ENCODE data around the gene STMN3. TPM values are rescaled to one million over a fixed set of nuclear protein-coding genes. Genes with fewer than 3 reads are reported as not detected.

The STMN3 gene
- total and polyA plus RNA-seq, 4 experiments from 2014 or later: 18.9 to 120 (median 70.1) TPM

DNA sequence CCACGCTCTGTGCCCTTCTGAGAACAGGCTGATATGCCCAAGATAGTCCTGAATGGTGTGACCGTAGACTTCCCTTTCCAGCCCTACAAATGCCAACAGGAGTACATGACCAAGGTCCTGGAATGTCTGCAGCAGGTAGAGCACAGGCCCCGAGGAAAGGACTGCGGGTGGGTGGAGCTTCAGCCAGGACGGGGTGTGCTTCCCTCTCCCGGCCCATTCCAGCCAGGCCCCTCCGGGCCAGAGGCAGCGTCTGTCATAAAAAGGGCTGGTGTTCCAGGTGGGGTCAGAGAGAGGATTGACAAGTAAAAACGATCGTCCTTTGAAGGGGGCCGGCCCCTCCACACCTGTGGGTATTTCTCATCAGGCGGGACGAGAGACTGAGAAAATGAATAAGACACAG, 6.1 kb upstream of the STMN3 start:
- no peaks in the 10 kb centered on the region for H3K9me3 Mint-ChIP-seq
- Histone ChIP-seq H3K27ac (ENCODE audit: low read depth, low read length) (no peak overlapping the region), H3K9me3 (ENCODE audit: control insufficient read depth in 1 of 2, low read length in 2 of 2) (no peaks in the 10 kb centered on the region), H3K4me1 (ENCODE audit: insufficient read depth, low read length) (peaks cover 34% of the 10 kb centered on the region), H3K36me3 (ENCODE audit: insufficient read depth, low read length) (peaks cover 4% of the 10 kb centered on the region), H3K27me3 (ENCODE audit: insufficient read depth, low read length) (no peaks in the 10 kb centered on the region), H3K4me3 (ENCODE audit: low read length in 2 of 2) (peak overlapping the region in 1 of 2 donors; percentile 97)
- H3K27me3 Mint-ChIP-seq: no peaks in the 10 kb centered on the region
- no peak for DNase-seq
- H3K27ac Mint-ChIP-seq: no peak overlapping the region
- H3K4me1 Mint-ChIP-seq: peaks cover 11 to 40% (median 17%) of the 10 kb centered on the region in 4 donors
- peak overlapping the region; percentile 36 to 98 (median 96) for H3K4me3 Mint-ChIP-seq
- H3K36me3 Mint-ChIP-seq: peaks cover 8 to 15% of the 10 kb centered on the region in 2 donors
- ChIA-PET CTCF (ENCODE audit: partially characterized antibody) (no interaction called here), POLR2A (ENCODE audit: partially characterized antibody) (interaction anchor here (1.7 to 2.0 kb wide), 2 partner anchors 20 to 297 kb away, joined by 6 to 18 read pairs; partner anchors contain the start of gene UCKL1)
- intact Hi-C loops (cut with micrococcal nuclease): loop anchor here (5.0 kb wide), 1 partner anchor 403 kb away; the partner anchor contains the start of gene TCEA2

DNA sequence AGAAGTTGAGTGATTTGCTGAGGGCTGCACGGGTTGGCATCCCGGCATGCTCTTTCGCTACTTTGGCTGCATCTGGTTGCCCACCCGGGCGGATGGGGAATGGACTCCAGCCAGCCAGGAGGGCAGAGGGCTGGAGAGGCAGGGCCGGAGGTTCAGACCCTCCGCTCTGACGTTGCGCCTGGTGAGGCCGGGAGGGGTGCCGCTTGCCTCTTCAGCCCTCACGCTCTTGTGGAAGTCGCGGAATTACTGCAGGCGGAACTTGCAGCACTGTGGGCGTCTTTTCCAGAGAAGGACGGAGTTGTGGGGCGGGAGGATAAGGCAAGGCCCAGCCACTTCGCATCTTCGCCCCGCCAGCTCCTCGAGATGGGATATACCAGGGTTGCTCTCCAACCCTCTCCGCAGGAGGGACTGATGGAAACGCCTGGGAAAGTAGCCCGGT, 5.5 kb upstream of the STMN3 start:
- no peaks in the 10 kb centered on the region for H3K9me3 ChIP-seq (ENCODE audit: control insufficient read depth in 1 of 2, low read length in 2 of 2)
- peaks cover 8 to 15% of the 10 kb centered on the region in 2 donors for H3K36me3 Mint-ChIP-seq
- peak overlapping the region; percentile 94 to 98 (median 96) for H3K27ac Mint-ChIP-seq
- peak overlapping the region; percentile 75 for H3K27ac ChIP-seq (ENCODE audit: low read depth, low read length)
- peaks cover 4% of the 10 kb centered on the region for H3K36me3 ChIP-seq (ENCODE audit: insufficient read depth, low read length)
- POLR2A ChIA-PET (ENCODE audit: partially characterized antibody): interaction anchor here (0.6 to 3.9 kb wide), 25 partner anchors 10 to 321 kb away, joined by 3 to 35 read pairs (median 6); partner anchors contain the start of genes ARFRP1, GMEB2, HELZ2 and LIME1
- no peaks in the 10 kb centered on the region for H3K27me3 Mint-ChIP-seq
- intact Hi-C loops (cut with micrococcal nuclease): loop anchor here (1.0 to 5.0 kb wide), 7 partner anchors 31 to 404 kb away; partner anchors contain the start of genes ARFRP1, GMEB2, TCEA2 and TPD52L2
- peaks cover 16 to 46% (median 23%) of the 10 kb centered on the region in 4 donors for H3K4me1 Mint-ChIP-seq
- no peaks in the 10 kb centered on the region for H3K27me3 ChIP-seq (ENCODE audit: insufficient read depth, low read length)
- peak in 1 of 5 donors; percentile 55 for DNase-seq
- H3K4me3 Mint-ChIP-seq: peak overlapping the region; percentile 92 to 98 (median 96)
- H3K9me3 Mint-ChIP-seq: no peaks in the 10 kb centered on the region
- H3K4me3 ChIP-seq (ENCODE audit: low read length in 2 of 2): peak overlapping the region; percentile 91 to 97
- CTCF ChIA-PET (ENCODE audit: partially characterized antibody): interaction anchor here (0.8 to 1.5 kb wide), 9 partner anchors 10 to 461 kb away, joined by 3 to 6 read pairs (median 3); partner anchors contain the start of genes ARFRP1, PTK6 and ZGPAT
- peaks cover 40% of the 10 kb centered on the region for H3K4me1 ChIP-seq (ENCODE audit: insufficient read depth, low read length)

DNA sequence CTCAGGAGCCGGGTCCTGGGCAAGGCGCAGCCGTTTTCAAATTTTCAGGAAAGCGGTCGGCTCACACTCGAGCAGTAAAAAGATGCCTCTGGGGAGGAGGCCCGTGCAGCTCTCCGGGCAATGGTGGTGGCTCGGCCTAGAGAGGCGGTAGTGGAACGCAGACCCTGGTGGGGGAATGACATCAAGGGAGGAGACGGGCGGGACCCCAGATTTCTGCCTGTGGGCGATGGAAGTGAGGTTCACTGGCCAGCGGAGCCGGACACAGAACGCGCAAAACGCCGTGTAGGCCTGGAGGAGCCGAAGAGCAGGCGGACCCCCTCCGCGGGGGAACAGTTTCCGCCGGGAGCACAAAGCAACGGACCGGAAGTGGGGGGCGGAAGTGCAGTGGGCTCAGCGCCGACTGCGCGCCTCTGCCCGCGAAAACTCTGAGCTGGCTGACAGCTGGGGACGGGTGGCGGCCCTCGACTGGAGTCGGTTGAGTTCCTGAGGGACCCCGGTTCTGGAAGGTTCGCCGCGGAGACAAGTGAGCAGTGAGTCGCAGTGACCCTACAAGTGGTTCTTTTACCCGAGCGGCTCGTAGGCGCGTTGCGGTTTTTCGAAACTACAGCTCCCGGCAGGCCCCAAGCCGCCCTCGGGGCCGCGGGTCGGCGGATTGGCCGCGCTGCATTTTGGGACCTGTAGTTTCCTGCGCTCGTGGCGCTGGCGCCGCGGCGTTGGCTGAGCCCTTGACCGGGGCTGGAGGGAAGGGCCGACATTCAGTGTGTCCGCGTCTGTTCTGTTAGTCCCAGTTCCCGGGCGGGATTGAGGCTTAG, 4.9 kb upstream of the STMN3 start, which contains the start of gene RTEL1:
Gene RTEL1 (plus strand): TSS at position 376 of the 812 bp plus-strand sequence. CDS start 1,091 bp downstream, outside the sequence.
- peak within 1 kb of the TSS; percentile 92 to 98 (median 96) for H3K4me3 Mint-ChIP-seq
- Histone ChIP-seq H3K27me3 (ENCODE audit: insufficient read depth, low read length) (no peaks in the 10 kb centered on the region), H3K27ac (ENCODE audit: low read depth, low read length) (peak within 1 kb of the TSS; percentile 75), H3K4me3 (ENCODE audit: low read length in 2 of 2) (peak within 1 kb of the TSS; percentile 91 to 97), H3K9me3 (ENCODE audit: control insufficient read depth in 1 of 2, low read length in 2 of 2) (no peaks in the 10 kb centered on the region), H3K36me3 (ENCODE audit: insufficient read depth, low read length) (peaks cover 3% of the 10 kb centered on the region), H3K4me1 (ENCODE audit: insufficient read depth, low read length) (peaks cover 42% of the 10 kb centered on the region)
- DNase-seq: peak; percentile 86 to 93 (median 88)
- H3K27ac Mint-ChIP-seq: peak within 1 kb of the TSS; percentile 94 to 98 (median 96)
- intact Hi-C loops (cut with micrococcal nuclease): loop anchor here (1.0 to 5.0 kb wide), 7 partner anchors 31 to 404 kb away; partner anchors contain the start of genes ARFRP1, GMEB2, TCEA2 and TPD52L2
- ChIA-PET CTCF (ENCODE audit: partially characterized antibody) (interaction anchor here (0.8 to 1.5 kb wide), 9 partner anchors 11 to 462 kb away, joined by 3 to 6 read pairs (median 3); partner anchors contain the start of genes ARFRP1, PTK6 and ZGPAT), POLR2A (ENCODE audit: partially characterized antibody) (interaction anchor here (0.5 to 3.9 kb wide), 28 partner anchors 10 to 420 kb away, joined by 3 to 35 read pairs (median 5); partner anchors contain the start of genes ARFRP1, GMEB2, HELZ2 and LIME1)
- peaks cover 17 to 48% (median 24%) of the 10 kb centered on the region in 4 donors for H3K4me1 Mint-ChIP-seq
- no peaks in the 10 kb centered on the region for H3K27me3 Mint-ChIP-seq
- H3K9me3 Mint-ChIP-seq: no peaks in the 10 kb centered on the region
- H3K36me3 Mint-ChIP-seq: peaks cover 8 to 13% of the 10 kb centered on the region in 2 donors

DNA sequence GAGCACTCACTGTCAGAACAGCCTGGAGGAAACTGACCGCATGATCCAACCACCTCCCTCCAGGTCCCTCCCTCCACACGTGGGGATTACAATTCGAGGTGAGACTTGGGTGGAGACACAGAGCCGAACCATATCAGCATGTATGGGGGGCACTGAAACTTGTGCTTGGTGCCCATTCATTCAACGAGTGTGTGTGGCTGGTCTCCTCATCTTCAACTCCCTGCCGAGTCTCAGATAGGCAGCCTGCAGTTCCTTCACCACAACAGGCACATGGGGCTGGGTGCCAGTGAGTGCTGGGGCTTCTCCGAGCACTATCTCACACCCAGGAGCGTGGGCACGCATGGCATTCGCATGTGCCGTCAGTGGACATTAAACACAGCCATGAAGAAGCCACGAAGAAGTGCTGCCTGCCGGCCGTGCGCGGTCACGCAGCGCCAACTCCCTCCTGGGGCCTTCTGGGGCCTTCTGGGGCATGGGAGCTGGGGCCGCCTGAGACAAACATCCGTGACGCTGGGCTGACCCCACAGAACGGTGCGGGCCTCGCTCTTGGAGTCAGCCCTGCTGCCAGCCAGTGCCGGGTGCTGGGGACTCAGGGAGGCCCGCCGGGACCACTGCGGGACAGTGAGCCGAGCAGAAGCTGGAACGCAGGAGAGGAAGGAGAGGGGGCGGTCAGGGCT, 4.2 kb upstream of the STMN3 start:
- no peaks in the 10 kb centered on the region for H3K27me3 ChIP-seq (ENCODE audit: insufficient read depth, low read length)
- peak overlapping the region; percentile 92 to 98 (median 96) for H3K4me3 Mint-ChIP-seq
- peak overlapping the region in 6 of 7 donors; percentile 94 to 98 (median 96) for H3K27ac Mint-ChIP-seq
- ChIA-PET CTCF (ENCODE audit: partially characterized antibody) (interaction anchor here (1.2 to 1.5 kb wide), 4 partner anchors 15 to 93 kb away, joined by 3 to 6 read pairs (median 4); partner anchors contain the start of genes ARFRP1 and ZGPAT), POLR2A (ENCODE audit: partially characterized antibody) (interaction anchor here (0.5 to 3.9 kb wide), 23 partner anchors 11 to 421 kb away, joined by 3 to 35 read pairs (median 6); partner anchors contain the start of genes ARFRP1, GMEB2, HELZ2 and LIME1)
- DNase-seq: no peak
- intact Hi-C loops (cut with micrococcal nuclease): loop anchor here (5.0 kb wide), 1 partner anchor 405 kb away; the partner anchor contains the start of gene TCEA2
- no peaks in the 10 kb centered on the region for H3K9me3 ChIP-seq (ENCODE audit: control insufficient read depth in 1 of 2, low read length in 2 of 2)
- H3K36me3 Mint-ChIP-seq: peaks cover 6 to 13% of the 10 kb centered on the region in 2 donors
- H3K27ac ChIP-seq (ENCODE audit: low read depth, low read length): peak overlapping the region; percentile 75
- peaks cover 42% of the 10 kb centered on the region for H3K4me1 ChIP-seq (ENCODE audit: insufficient read depth, low read length)
- H3K4me3 ChIP-seq (ENCODE audit: low read length in 2 of 2): peak overlapping the region in 1 of 2 donors; percentile 97
- H3K4me1 Mint-ChIP-seq: peaks cover 17 to 48% (median 24%) of the 10 kb centered on the region in 4 donors
- H3K36me3 ChIP-seq (ENCODE audit: insufficient read depth, low read length): no peaks in the 10 kb centered on the region
- no peaks in the 10 kb centered on the region for H3K9me3 Mint-ChIP-seq
- H3K27me3 Mint-ChIP-seq: no peaks in the 10 kb centered on the region

DNA sequence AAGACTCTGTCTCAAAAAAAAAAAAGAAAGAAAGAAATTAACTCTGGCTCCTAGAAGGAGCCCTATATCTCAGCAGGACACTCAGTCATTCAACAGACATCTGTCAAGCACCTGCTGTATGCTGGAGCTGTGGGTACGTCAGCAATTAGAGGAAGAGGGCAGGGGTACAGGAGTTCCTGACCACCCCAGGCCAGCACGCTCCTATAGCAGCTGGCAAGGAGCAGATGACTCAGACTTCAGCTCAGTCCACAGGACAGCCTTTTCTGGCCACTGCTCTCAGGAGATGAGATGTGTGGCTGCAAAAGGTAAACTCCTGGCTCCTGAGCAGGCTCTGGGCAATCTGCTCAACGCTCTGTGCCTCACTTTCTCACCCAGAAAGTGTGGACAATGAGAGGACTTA, 3.2 kb upstream of the STMN3 start:
- ChIA-PET POLR2A (ENCODE audit: partially characterized antibody) (interaction anchor here (1.3 to 6.7 kb wide), 4 partner anchors 14 to 31 kb away, joined by 3 to 60 read pairs (median 32); partner anchors contain the start of gene GMEB2), CTCF (ENCODE audit: partially characterized antibody) (no interaction called here)
- no peaks in the 10 kb centered on the region for H3K9me3 ChIP-seq (ENCODE audit: control insufficient read depth in 1 of 2, low read length in 2 of 2)
- peaks cover 50% of the 10 kb centered on the region for H3K4me1 ChIP-seq (ENCODE audit: insufficient read depth, low read length)
- intact Hi-C loops (cut with micrococcal nuclease): loop anchor here (5.0 kb wide), 1 partner anchor 406 kb away; the partner anchor contains the start of gene TCEA2
- no peaks in the 10 kb centered on the region for H3K27me3 ChIP-seq (ENCODE audit: insufficient read depth, low read length)
- H3K27me3 Mint-ChIP-seq: no peaks in the 10 kb centered on the region
- peak overlapping the region in 1 of 8 donors; percentile 9 for H3K4me3 Mint-ChIP-seq
- H3K27ac Mint-ChIP-seq: peak overlapping the region in 3 of 7 donors; percentile 6 to 90 (median 19)
- H3K36me3 ChIP-seq (ENCODE audit: insufficient read depth, low read length): no peaks in the 10 kb centered on the region
- peaks cover 0 to 12% of the 10 kb centered on the region in 2 donors for H3K36me3 Mint-ChIP-seq
- no peak overlapping the region for H3K27ac ChIP-seq (ENCODE audit: low read depth, low read length)
- no peaks in the 10 kb centered on the region for H3K9me3 Mint-ChIP-seq
- no peak overlapping the region for H3K4me3 ChIP-seq (ENCODE audit: low read length in 2 of 2)
- DNase-seq: no peak
- H3K4me1 Mint-ChIP-seq: peaks cover 17 to 52% (median 28%) of the 10 kb centered on the region in 4 donors

DNA sequence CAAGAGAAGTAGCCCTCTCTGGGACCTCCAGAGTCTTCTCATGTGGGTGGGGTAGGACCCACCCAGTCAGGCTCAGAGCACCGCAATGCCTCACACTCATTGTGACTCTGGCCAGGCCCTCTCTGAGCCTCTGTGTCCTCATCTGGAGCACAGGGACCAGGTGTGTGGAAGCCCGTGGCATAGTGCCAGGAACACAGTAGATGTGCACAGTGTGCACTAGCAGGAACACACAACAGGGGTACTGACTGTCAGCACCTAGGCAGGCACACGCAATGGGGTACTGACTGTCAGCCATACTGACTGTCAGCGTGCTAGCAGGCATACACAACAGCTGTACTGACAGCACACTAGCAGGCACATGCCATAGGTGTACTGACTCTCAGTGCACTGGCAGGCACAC, 2.0 kb upstream of the STMN3 start:
- H3K36me3 Mint-ChIP-seq: peaks cover 0 to 14% of the 10 kb centered on the region in 2 donors
- H3K4me3 ChIP-seq (ENCODE audit: low read length in 2 of 2): no peak overlapping the region
- H3K36me3 ChIP-seq (ENCODE audit: insufficient read depth, low read length): no peaks in the 10 kb centered on the region
- intact Hi-C loops (cut with micrococcal nuclease): loop anchor here (5.0 kb wide), 1 partner anchor 407 kb away; the partner anchor contains the start of gene TCEA2
- no peaks in the 10 kb centered on the region for H3K9me3 ChIP-seq (ENCODE audit: control insufficient read depth in 1 of 2, low read length in 2 of 2)
- peaks cover 56% of the 10 kb centered on the region for H3K4me1 ChIP-seq (ENCODE audit: insufficient read depth, low read length)
- H3K27ac Mint-ChIP-seq: peak overlapping the region in 1 of 7 donors; percentile 90
- H3K4me3 Mint-ChIP-seq: peak overlapping the region in 2 of 8 donors; percentile 20 to 54
- ChIA-PET CTCF (ENCODE audit: partially characterized antibody) (interaction anchor here (0.8 to 1.7 kb wide), 2 partner anchors 42 to 117 kb away, joined by 4 to 6 read pairs; no protein-coding TSS in a partner anchor), POLR2A (ENCODE audit: partially characterized antibody) (interaction anchor here (0.9 to 6.7 kb wide), 4 partner anchors 13 to 28 kb away, joined by 4 to 60 read pairs (median 20); partner anchors contain the start of gene GMEB2)
- no peaks in the 10 kb centered on the region for H3K9me3 Mint-ChIP-seq
- no peak overlapping the region for H3K27ac ChIP-seq (ENCODE audit: low read depth, low read length)
- no peak for DNase-seq
- no peaks in the 10 kb centered on the region for H3K27me3 ChIP-seq (ENCODE audit: insufficient read depth, low read length)
- H3K4me1 Mint-ChIP-seq: peaks cover 18 to 59% (median 33%) of the 10 kb centered on the region in 4 donors
- H3K27me3 Mint-ChIP-seq: no peaks in the 10 kb centered on the region

Data from CD4-positive, alpha-beta memory T cell (primary cell).